Glutamatergic neuron (in vitro differentiated cells): ENCODE data around the gene GNB5. TPM values are rescaled to one million over a fixed set of nuclear protein-coding genes. Genes with fewer than 3 reads are reported as not detected.

Experiments
- DNase-seq: peaks from one replicate; pipeline ENCODE4 v3.0.0; 2022
- H3K27ac Mint-ChIP-seq: one replicate; pipeline ENCODE4 v1.8.0; 2020; ENCODE audit warnings: mild to moderate bottlenecking, mixed read lengths, inconsistent platforms; ENCODE audit not compliant: unreplicated experiment
- H3K27me3 Mint-ChIP-seq: one replicate; pipeline ENCODE4 v1.8.0; 2020; ENCODE audit warnings: mild to moderate bottlenecking, moderate library complexity, mixed read lengths, inconsistent platforms; ENCODE audit not compliant: unreplicated experiment
- H3K36me3 Mint-ChIP-seq: one replicate; pipeline ENCODE4 v1.8.0; 2020; ENCODE audit warnings: mild to moderate bottlenecking, mixed read lengths, inconsistent platforms; ENCODE audit not compliant: unreplicated experiment
- H3K4me1 Mint-ChIP-seq: one replicate; pipeline ENCODE4 v1.8.0; 2020; ENCODE audit warnings: mild to moderate bottlenecking, low read depth, mixed read lengths, inconsistent platforms; ENCODE audit not compliant: unreplicated experiment
- H3K4me3 Mint-ChIP-seq: one replicate; pipeline ENCODE4 v1.8.0; 2020; ENCODE audit warnings: mild to moderate bottlenecking, mixed read lengths, inconsistent platforms; ENCODE audit not compliant: unreplicated experiment
- H3K9me3 Mint-ChIP-seq: one replicate; pipeline ENCODE4 v1.8.0; 2020; ENCODE audit warnings: mild to moderate bottlenecking, moderate library complexity, mixed read lengths, inconsistent platforms; ENCODE audit not compliant: unreplicated experiment
- CTCF ChIP-seq: fragments of 200-600 bp; sonication (generic); IDR thresholded peaks from one replicate; pipeline ENCODE4 v1.5.0; 2021; ENCODE audit not compliant: partially characterized antibody, unreplicated experiment
- total RNA-seq: library from RNA; stranded (reverse); fragmentation: NEBNext Ultra II Directional; extraction: Animal tissue kit (Norgen Biotek cat#: 25700); gene quantifications from one replicate; pipeline ENCODE4 v1.2.1, GENCODE V29; 2021; ENCODE audit not compliant: unreplicated experiment

GNB5 gene
- total RNA-seq, 1 donor from 2014 or later, result 28.4 TPM

GRCh38 chr15:52227456-52227855 is 36.3 kb upstream of the GNB5 start:
- no peak overlapping the region for H3K4me3 Mint-ChIP-seq
- H3K36me3 Mint-ChIP-seq, result no peaks in the 10 kb centered on the region
- DNase-seq, result peak; percentile 63
- peak; percentile 77 for TF ChIP-seq CTCF
- H3K27ac Mint-ChIP-seq, result no peak overlapping the region
- H3K4me1 Mint-ChIP-seq, result peaks cover 1% of the 10 kb centered on the region
- H3K9me3 Mint-ChIP-seq, result no peaks in the 10 kb centered on the region
- peaks cover 1% of the 10 kb centered on the region for H3K27me3 Mint-ChIP-seq

GRCh38 chr15:52225230-52225629 is 34.0 kb upstream of the GNB5 start:
- H3K4me1 Mint-ChIP-seq, result peaks cover 1% of the 10 kb centered on the region
- DNase-seq, result no peak
- H3K4me3 Mint-ChIP-seq, result no peak overlapping the region
- no peaks in the 10 kb centered on the region for H3K9me3 Mint-ChIP-seq
- TF ChIP-seq CTCF, result no peak
- H3K27ac Mint-ChIP-seq, result no peak overlapping the region
- no peaks in the 10 kb centered on the region for H3K36me3 Mint-ChIP-seq
- H3K27me3 Mint-ChIP-seq, result peaks cover 1% of the 10 kb centered on the region

GRCh38 chr15:52224211-52224610 is 33.0 kb upstream of the GNB5 start:
- no peaks in the 10 kb centered on the region for H3K36me3 Mint-ChIP-seq
- no peak for TF ChIP-seq CTCF
- H3K27ac Mint-ChIP-seq, result no peak overlapping the region
- DNase-seq, result no peak
- peaks cover 1% of the 10 kb centered on the region for H3K27me3 Mint-ChIP-seq
- H3K9me3 Mint-ChIP-seq, result no peaks in the 10 kb centered on the region
- H3K4me1 Mint-ChIP-seq, result peaks cover 1% of the 10 kb centered on the region
- no peak overlapping the region for H3K4me3 Mint-ChIP-seq

- DNase-seq, result no peak
- no peaks in the 10 kb centered on the region for H3K9me3 Mint-ChIP-seq
- H3K36me3 Mint-ChIP-seq, result no peaks in the 10 kb centered on the region
- no peaks in the 10 kb centered on the region for H3K4me1 Mint-ChIP-seq
- H3K27ac Mint-ChIP-seq, result no peak overlapping the region
- TF ChIP-seq CTCF, result no peak
- H3K27me3 Mint-ChIP-seq, result no peaks in the 10 kb centered on the region
- H3K4me3 Mint-ChIP-seq, result no peak overlapping the region
These were observed 30.5 kb upstream of the GNB5 start for GRCh38 chr15:52221730-52222129.

- H3K4me1 Mint-ChIP-seq, result no peaks in the 10 kb centered on the region
- no peak for DNase-seq
- H3K27ac Mint-ChIP-seq, result no peak overlapping the region
- H3K27me3 Mint-ChIP-seq, result no peaks in the 10 kb centered on the region
- H3K9me3 Mint-ChIP-seq, result no peaks in the 10 kb centered on the region
- H3K4me3 Mint-ChIP-seq, result no peak overlapping the region
- TF ChIP-seq CTCF, result no peak
- H3K36me3 Mint-ChIP-seq, result no peaks in the 10 kb centered on the region
These were observed 29.9 kb upstream of the GNB5 start for GRCh38 chr15:52220937-52221660.
